NK-92 (cell line): ENCODE results near the gene SAMHD1.
"Not testable (repeated sequence)": the region's sequence is repeated elsewhere in the genome, so short reads cannot be mapped to it uniquely, and the experiment has no call there.

ENCODE experiments used
- DNase-seq: peaks from one replicate; lab custom pipeline; 2025; ENCODE audit not compliant: unreplicated experiment; lab: John Stamatoyannopoulos, UW

SAMHD1 gene

DNA sequence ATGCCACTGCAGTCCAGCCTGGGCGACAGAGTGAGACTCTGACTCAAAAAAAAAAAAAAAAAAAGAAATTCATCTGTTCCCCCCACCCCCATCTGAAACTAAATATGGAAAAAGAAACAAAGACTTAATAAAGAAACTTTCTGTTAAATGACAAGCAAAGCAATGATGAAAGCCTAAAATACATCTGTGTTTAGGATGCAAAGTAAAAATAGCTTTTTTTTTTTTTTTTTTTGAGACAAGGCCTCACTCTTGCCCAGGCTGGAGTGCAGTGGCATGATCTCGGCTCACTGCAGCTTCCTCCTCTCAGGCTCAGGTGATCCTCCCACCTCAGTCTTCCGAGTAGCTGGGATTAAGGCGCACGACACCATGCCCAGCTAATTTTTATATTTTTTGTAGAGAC, 76.4 kb downstream of the SAMHD1 start:
- not testable (repeated sequence) for DNase-seq

DNA sequence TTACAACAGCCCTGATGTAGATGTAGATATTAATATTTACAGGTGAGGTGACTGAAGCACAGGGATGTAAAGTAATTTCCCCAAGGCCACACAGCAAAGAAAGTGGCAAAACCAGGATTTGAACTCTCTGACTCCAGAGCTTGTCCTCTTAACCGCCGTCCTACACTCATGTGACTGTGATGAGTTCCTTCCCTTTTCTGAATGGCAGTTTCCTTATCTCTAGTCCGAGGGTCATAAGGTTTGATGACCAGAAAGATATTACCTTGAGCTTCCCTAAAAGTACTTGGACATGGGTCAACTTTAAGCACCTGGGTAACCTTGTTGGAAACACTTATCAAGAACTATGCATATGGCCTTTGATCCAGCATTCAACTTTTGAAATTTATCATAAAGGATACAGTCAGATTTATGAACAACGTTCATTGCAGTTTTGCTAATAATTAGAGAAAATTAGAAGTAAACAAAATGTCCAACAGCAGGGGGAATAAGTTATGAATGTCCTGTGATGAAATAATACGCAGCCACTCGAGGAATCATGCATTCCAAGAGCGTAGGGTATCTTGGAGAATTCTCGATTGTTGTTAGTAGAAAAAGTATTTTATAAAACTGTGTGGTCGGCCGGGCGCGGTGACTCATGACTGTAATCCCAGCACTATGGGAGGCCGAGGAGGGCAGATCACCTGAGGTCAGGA, 77.9 kb downstream of the SAMHD1 start:
- DNase-seq, result no peak

DNA sequence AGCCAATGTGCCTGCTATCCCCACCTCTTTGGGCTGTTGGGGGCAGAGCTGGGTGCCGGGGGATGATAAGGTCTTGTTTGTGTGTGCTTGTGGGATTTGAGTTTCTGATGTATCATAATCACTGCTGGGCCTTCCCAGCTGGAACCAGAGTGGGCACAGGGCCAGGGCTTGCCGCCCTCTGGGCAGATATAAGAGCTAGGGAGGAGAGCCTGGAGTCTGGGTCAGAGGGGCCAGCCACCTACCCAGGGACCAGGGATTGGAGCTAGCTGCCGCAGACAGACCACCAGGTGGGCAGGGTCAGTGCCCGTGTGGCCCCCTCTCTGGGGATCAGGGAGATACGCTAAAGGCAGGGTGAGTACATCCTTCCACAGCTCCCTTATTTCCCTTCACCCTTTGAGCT, 78.7 kb downstream of the SAMHD1 start:
- DNase-seq, result no peak

DNA sequence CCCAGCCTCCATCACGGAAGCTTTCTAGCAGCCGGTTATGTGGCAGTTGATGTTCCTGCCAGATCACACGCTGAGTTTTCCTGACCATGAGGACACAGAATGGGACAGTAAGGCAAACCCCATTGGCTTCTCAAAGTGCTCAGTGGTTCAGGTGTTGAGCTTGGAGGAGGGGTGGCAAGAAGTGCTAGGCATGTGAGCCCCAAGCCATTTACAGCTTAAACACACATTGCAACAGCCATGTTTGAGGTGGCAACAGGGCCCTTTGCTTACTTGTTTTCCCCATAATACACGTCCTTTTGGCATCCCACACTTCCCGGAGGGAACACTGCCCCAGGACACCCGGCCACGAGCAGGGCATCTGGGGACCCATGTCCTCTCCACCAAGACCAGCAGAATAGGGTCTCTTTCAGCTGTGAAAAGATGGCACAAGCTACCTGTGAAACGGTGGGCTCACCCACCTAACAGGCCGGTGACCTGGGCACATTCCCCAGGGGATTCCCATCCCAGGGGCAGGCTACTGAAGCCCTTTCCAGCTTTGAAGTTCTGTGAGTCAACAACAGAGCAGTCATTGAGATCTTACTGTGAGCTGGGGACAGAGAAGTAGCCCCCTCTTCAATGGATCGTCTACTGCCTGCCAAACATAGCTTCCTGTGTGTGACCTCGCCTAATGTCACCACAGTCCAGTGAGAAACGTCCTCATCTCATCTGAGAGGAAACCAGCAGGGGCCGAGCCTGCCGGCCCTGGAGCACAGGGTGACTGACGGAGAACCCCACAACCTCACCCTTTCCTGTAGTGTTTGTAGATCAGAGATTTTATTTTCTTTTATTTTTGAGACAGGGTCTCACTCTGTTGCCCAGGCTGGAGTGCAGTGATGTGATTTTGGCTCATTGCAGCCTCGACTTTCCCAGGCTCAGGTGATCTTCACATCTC, 79.6 kb downstream of the SAMHD1 start:
- DNase-seq, result no peak

DNA sequence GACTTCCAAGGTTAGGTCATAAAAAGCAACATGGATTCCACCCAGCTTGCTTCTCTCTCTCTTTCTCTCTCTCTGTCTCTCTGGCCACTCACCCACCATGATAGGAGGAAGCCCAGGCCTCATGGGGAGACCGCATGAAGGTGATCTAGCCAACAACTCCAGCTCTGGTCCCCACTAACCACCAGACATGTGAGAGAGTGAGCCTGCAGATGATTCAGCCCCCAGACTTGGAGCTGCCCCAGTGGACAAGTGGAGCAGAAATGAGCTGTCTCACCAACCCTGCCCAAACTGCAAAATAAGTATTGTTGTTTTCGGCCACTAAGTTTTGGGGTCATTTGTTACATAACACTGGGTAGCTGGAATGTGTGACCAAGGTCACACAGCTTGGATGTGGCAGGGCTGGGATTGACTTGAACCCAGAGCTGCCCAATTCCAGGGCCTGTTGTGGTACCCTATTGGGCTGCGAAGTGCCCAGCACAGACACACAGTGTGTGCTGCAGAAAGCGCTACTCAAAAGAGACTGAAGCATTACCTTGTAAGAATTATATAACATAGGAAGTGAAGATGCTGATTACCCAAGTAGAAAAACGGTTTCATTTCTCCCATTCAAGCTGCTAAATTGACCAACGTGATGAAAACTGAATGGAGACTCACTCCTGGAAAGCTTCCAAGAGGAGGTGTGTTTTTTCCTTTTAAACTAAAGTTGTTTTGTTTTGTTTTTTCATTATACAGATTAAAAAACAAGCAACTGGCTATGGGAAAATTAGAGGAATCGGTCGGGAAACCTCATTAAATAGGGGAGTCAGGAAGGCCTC, 84.6 kb downstream of the SAMHD1 start:
- no peak for DNase-seq

DNA sequence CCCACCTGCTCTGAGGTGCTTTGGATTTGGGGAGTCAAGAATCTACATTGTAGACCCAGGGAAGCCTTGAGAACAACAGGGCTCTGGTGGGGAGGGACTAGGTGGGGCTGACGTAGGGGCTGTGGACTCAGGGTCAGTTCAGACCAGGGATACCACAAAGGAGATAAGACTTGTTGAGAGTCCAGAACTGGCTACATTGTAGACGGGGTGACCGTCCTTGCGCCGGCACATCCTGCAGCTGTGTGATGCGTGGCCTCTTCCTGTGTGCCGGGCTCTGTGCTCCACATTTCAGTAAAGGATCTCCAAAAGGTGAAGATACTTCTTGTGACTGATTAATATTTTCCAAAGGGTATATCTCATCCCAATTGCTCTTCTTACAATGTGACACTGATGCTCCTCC, 85.3 kb downstream of the SAMHD1 start:
- no peak for DNase-seq

DNA sequence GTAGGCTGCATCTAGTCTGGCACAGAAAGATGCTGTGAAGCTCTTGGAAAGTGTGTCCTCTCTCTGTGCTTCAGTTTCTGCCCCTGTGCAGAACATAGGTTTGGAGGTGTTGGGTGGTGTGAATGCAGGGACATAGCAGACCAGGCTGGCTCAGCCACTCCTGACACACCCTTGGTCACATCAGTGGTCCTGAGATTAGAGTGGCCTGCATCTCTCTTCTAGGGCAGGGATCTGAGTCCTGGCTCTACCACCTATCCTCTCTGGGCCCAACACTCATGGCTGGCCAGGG, 85.7 kb downstream of the SAMHD1 start:
- no peak for DNase-seq

DNA sequence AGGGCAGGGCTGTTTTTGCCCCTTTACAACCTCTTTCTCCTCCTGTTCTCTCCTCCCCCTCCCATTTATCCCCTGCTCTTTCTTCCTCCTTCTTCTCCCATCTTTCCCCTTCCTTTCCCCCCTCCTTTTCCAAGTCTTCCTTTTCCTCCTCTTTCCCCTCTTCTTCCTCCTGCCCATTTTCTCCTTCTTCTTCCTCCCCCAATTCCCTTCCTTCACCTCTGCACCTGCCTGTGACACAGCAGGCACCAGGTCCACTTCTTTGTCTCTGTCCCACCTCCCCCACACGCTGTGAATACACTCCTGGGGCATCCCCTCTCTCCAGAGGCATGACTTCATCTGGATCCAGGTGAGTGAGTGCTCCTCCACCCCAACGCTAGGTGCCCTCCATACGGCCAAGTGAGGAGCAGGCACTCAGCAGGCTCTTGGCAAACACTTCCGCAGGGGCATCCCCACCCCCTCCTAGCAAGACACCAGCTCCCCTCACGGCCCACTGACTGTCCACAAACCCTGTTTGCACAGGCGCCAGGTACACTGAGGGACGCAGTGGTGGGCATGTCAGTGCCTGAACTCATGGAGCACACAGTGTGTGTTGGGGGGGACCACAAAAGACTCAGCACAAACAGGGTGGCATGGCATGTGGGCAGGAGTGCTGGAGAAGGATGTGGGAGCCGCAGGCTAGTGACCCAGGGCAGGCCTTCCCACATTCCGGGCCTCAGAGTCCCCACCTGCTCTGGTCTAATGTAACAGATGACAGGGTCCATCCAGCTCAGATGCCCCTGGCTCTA, 86.2 kb downstream of the SAMHD1 start:
- no peak for DNase-seq

DNA sequence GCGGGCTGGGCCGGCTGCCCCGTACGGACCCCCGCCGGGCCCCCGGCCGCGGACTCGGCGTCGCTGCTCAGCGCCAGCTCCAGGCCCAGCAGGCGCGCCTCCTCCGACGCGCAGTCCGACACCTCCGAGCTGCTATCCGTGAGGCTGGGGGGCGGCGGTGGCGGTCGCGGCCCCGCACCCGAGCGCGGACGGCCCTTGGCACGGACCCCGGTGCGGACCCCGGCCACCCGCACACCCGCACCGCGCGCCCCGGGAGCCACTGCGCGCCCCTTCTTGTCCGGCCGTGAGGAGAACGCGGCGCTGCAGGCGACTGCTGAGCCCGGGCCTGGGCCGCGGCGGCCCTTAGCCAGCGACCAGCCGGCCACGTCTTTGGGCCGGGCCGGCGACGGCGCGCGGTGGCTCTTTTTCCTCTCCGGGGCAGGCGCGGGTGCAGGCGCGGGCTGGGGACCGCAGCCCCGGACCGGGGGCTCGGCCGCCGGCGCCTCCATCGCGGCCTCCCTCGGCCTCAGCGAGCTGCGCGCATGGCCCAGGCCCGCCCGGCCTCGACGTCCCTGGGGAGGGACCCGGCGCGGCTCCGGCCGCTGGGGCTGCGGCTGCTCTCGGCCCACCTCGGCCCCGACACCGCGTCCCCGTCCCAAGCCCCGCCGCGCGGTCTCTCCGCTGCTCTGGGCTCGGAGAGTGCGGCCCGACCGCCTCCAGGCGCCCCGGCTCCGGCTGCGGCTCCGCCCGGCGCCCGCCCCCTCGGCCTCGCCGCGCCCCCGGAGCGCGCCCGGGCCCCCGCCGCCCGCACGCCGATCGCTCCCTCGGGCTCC, 88.4 kb downstream of the SAMHD1 start:
- DNase-seq, result no peak

DNA sequence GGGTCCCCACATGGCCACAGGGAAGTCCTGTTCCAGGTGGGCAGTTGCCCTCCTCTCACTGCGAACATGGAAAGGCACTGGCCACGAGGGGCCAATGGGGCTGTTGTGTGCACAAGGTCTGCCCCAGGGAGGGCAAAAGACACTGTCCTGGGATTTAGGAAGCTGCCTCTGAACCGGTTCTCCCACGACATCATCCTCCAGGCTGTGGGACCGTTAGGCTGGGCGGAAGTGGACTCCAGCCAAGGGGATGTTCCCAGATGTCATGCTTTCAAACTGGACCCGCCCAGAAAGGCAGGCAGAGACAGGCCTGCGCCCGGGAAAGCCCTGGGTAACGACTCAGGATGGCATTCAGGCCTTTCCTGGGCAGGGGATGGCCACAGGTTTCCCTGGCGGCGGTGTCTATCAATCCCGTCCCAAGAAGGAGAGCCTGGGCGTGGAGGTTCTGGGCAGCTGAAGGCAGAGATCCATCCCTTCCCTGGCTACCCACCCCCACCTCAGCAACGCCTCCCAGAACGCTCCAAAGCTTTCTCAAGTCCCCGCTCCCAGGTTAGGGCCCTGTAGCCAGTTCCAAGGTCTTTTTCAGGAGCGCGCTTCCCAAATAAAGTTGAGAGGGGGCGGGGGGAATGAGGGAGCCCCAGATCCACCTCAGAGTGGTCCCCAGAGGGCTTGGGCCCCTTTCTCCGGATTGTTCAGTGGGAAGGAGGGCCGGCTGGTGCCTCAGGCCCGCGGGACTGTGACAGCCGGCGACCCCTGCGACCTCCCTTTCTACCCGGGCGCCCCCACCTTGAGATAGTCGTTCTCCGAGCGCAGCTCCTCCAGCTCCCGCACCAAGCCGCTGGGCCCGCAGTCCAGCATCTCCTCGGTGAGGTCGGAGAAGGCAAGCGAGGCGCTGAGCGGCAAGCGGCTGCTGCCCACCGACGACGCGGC, 89.4 kb downstream of the SAMHD1 start:
- no peak for DNase-seq

DNA sequence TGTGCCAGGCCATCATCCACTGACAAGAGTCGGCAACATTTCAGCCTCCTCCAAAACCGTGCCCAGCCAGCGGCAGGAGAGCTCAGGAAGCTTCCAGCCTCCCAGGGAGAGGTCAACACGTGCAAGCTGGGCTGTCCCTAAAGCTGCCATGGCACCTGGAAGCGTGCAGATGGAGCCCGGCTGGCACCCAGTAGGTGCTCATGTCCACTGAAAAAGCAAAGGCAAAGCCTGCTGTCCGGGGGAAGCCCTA, 90.0 kb downstream of the SAMHD1 start:
- DNase-seq, result no peak

DNA sequence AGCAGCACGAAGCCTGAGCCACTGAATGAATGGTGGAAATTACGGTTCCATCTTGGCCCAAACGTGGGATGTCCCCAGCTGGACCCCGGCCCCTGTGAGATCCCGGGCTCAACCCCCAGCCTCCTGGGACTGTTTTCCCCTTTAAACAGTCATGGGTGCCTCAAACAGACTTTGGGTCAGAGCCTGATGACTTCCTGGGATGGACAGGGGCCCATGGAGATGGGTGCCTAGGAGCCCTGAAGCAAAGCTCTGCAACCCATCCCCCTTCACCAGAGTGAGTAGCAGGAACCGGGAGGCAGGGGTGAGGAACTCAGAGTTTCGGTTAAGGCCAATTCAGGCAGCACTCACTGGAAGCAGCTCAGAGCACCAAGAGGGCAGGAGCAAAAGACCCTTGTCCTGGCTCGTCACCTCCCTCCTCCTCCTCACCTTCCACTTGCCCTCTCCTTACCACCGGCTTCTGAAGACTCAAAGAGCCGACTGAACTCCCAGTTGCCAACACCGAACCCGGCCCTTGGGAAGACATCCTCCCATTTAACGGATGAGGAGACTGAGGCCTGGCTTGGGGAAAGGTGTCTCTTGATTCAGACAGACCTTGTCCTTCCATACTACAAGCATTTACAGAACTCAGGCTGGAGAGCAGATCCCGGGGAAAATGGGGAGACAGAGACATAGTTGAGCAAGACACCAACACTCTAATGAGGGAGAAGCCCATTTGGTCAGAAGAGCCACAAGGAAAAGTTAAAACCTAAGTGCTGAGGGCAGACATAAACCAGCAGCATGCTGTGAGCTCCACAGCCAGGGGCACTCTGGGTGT, 90.5 kb downstream of the SAMHD1 start:
- no peak for DNase-seq

DNA sequence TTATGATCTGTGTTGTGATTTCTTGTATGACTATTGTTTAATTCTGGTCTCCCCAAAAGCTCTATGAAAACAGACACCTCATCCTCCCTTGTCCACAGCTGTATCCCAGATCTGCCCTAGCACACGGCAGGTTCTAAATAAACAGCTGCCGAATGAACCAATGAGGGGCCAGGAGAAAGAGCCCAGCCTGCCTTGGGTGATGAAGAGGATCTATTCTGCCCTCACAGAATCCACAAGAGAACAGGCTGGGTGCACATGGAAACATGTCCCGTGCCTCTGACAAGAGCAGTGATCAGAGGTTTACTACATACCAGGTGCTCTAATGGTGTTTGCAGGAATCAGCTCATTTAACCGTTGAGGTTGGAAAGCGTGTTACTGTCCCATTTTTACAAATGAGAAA, 91.2 kb downstream of the SAMHD1 start:
- DNase-seq, result no peak

DNA sequence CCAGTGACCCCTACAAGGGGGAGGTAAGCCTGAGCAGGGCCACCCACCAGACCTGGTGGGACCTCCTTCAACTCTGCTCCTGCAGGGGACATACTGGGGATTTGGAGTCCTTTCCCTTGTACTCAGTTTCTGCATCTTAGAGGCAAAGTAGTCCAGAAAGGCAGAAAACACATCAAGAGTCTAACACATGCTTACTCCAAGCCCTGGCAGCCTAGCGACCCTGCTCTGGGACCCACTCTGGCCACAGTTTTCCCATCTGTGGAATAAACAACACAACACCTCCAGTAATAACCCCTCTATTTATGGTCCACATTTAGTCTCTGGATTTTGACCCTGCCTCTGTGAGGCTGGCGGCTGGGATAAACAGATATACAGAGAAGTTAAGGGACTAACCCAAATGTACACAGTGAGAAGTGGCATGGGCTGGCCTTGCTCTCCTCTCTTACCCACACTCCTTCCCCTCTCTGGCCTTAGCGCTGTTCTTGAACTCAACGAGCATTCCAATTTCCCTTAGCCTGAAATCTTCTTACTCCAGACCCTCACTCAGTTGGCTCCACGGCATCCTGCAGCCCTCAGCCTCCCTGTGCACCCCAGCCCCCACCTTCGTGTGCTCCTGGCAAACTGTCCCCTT, 91.7 kb downstream of the SAMHD1 start:
- no peak for DNase-seq

DNA sequence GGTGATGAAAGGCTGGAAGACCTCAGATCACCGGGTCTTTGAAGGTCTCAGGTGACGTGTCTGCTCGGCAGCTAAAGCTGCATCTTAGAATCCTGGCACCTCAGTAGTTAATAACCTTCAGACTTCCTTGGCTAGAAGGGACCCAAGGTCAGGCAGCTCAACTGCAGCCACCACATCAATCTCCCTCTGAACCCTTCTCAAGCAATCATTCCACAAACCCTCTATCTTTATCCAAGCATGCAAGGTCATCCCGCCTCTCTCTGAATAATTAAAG, 92.3 kb downstream of the SAMHD1 start:
- DNase-seq, result no peak

DNA sequence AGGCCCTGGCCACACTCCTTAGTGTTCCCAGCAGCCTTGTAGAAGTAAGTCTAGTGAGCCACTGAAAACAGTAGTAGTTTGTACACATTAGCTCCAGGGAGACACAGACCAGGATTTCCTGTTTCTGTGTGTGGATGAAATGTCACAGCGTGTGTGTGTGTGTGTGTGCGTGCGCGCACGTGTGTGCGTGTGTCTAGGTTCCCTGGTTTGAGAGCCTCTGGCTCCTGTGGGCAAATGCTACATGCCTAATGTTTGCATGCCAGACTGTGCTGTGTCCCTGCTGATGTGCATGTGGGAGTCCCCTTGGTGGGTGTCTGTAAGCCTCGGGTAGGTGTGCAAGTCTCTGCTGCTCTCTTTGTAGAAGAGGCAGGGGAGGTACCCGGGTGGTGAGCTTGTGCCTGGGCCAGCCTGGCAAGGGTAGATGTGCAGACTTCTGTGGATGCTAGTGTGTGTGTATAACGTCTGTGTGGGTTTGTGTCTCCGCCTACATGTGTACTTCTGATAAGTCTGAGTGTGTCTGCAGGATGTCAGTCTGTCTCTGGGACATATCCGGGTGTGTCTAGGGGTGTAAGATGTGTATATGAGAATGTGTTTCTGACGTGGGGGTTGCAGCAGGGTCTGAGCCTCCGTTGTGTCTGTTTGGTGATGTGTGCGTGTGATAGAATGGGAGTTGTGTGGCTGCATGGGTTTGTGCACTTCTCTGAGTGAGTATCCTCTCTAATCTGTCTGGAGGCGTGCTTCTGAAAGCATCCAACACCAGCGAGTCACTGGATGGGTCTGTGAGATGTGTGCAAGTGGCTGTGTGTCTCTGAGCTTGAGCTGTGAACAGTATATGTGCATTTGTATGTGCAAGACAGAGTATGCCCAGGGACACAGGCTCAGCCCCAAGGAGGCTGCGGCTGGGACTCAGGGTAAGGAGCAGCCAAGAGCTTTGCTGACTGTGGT, 94.5 kb downstream of the SAMHD1 start:
- DNase-seq, result no peak

DNA sequence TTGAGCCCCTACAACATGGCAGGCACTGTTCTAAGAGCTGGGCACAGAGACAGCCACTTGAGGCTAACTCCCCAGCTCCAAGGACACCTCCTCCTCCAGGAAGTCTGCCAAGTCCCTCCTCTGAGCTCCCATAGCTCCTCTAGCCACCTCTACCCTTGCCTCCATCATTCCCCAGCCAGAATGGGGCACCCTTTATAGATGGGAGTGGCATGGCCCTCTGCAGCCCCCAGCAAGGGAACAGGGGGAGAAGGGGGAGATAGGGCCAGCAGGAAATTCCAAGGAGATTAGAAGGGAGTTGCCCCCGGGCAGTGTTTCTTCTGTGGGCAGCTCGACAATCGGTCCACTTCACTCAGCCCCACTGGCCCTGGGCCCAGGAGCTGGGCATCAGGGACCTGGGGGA, 95.3 kb downstream of the SAMHD1 start:
- DNase-seq, result no peak
